Measurements from ENCODE around the gene TPST1.
"Not testable (repeated sequence)": the region's sequence is repeated elsewhere in the genome, so short reads cannot be mapped to it uniquely, and the experiment has no call there.

Gene TPST1

DNA sequence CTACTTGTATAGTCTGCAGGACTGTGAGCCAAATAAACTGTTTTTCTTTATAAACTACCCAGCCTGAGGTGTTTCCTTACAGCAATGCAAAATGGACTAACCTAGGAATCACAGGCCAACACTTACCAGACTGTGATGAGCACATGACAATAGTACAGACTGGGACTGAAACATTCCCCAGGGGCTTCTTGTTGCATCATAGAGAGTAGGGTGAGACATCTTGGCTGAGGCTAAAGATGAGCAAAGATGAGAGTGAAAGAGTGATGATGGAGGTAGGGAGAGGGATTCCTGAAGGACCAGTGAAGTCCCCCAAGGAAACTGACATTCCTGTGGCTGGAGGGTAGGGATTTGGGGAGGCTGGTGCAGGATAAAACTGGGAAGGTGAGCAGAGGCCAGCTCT is 194.4 kb downstream of the TPST1 start:
- TF ChIP-seq, protein P1, sequence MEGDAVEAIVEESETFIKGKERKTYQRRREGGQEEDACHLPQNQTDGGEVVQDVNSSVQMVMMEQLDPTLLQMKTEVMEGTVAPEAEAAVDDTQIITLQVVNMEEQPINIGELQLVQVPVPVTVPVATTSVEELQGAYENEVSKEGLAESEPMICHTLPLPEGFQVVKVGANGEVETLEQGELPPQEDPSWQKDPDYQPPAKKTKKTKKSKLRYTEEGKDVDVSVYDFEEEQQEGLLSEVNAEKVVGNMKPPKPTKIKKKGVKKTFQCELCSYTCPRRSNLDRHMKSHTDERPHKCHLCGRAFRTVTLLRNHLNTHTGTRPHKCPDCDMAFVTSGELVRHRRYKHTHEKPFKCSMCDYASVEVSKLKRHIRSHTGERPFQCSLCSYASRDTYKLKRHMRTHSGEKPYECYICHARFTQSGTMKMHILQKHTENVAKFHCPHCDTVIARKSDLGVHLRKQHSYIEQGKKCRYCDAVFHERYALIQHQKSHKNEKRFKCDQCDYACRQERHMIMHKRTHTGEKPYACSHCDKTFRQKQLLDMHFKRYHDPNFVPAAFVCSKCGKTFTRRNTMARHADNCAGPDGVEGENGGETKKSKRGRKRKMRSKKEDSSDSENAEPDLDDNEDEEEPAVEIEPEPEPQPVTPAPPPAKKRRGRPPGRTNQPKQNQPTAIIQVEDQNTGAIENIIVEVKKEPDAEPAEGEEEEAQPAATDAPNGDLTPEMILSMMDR (conservative IDR thresholded peaks at IDR 0.05; ENCODE audit: low read depth, low read length), result no peak
- DNase-seq (ENCODE audit: low read depth), result peak; percentile 25
- H3K4me3 ChIP-seq (ENCODE audit: low read depth, low read length), result no peak overlapping the region

DNA sequence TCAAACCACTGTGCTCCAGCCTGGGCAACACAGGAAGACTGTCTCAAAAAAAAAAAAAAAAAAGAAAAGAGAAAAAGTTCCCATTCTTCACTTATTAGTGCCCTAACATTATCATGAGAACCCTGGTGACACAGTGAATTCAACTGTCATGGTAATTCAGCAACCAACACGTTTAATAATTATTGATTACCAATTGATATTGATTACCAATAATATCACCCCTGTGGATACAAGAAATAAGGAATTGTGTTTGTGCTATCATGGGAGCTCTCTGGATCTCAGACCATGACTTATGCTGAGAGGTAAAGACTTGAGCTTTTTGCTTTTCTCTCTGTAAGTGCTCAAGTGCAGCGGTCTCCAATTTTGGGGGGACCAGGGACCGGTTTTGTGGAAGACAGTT is 195.3 kb downstream of the TPST1 start:
- TF ChIP-seq, protein P1 (conservative IDR thresholded peaks at IDR 0.05; ENCODE audit: low read depth, low read length), result no peak
- H3K4me3 ChIP-seq (ENCODE audit: low read depth, low read length), result no peak overlapping the region
- no peak for DNase-seq (ENCODE audit: low read depth)

DNA sequence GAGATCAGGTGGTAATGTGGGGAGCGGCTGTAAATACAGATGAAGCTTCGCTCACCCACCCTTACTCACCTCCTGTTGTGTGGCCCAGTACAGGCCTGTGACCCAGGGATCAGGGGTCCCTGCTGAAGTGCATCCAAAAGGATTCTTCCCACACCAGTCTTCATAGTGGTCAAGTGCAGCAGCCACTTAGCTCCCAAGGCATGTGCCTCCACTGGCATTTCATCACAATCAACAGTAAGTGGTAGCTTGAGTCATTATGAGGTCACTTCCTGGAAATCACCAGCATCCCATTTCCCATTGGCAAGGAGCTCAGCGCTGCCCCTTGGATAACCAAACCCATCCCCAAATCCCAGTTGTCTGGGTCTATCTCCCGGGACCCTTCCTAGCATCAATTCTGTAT is 196.0 kb downstream of the TPST1 start:
- H3K4me3 ChIP-seq (ENCODE audit: low read depth, low read length); DNase-seq (ENCODE audit: low read depth): not testable (repeated sequence)

DNA sequence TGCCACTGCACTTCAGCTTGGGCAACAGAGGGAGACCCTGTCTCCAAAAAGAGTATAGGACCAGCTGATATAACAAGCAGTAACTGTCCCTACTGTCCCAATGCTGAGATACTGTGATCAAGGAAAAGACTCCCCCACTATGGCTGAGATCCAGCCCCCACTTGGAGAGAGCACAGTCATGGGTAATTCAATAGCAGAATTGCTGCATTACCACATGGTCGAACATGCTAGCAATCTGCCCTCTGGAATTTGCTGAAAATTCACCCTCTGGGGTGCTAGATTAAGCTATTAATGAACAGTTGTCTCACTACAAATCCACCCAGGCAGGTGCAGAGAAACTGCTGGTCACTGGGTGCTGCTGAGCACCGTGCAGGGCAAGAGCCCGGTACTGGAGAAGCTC is 196.8 kb downstream of the TPST1 start:
- not testable (repeated sequence) for DNase-seq (ENCODE audit: low read depth); H3K4me3 ChIP-seq (ENCODE audit: low read depth, low read length)

DNA sequence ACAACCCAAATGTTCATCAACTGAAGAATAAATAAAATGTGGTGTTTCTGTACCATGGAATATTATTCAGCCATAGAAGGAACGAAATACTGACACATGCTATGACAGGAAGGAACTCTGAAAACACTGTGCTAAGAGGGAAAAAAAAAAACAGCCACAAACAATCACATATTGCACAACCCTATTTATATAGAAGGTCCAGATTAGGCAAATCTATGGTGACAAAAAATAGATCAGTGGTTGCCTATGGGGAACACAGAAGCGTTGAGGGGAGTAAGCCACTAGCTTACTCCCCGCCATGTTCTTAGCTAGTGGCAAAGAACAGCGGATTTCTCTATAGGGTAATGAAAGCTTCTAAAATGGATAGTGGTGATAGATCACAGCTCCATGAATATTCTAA is 198.4 kb downstream of the TPST1 start:
- TF ChIP-seq, protein P1 (conservative IDR thresholded peaks at IDR 0.05; ENCODE audit: low read depth, low read length), result no peak
- no peak for DNase-seq (ENCODE audit: low read depth)
- no peak overlapping the region for H3K4me3 ChIP-seq (ENCODE audit: low read depth, low read length)

DNA sequence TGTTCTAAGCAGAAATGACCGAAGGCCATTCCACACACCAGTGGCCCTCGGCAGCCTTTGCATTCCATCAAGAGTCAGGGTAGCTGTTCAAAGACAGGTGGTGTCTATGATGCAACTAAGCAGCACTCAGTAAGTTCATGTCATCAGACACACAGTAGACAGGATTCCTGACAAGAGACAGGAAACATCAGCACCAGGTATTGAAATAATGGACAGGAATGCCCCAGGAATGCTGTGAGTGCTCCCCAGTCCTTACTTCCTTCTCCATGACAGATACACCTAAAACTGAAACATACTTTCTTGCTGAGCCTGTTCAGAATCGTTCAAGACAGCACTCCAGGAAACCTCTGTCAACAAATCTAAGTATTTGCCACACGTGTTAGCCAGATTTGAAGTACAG is 204.4 kb downstream of the TPST1 start:
- H3K4me3 ChIP-seq (ENCODE audit: low read depth, low read length), result no peak overlapping the region
- TF ChIP-seq, protein P1 (conservative IDR thresholded peaks at IDR 0.05; ENCODE audit: low read depth, low read length), result no peak
- DNase-seq (ENCODE audit: low read depth), result peak; percentile 10

Measured in choroid plexus epithelial cell (primary cell).